BJ (cell line): ENCODE results near the gene HOXB8. TPM values are rescaled to one million over a fixed set of nuclear protein-coding genes. Genes with fewer than 3 reads are reported as not detected.

Experiments used
- CTCF ChIA-PET: fragments of 350-600 bp; formaldehyde crosslinking; extraction: SDS; loops from one replicate; lab custom pipeline; 2021; ENCODE audit warnings: antibody characterized with exemption, inconsistent platforms; lab: Yijun Ruan, JAX
- POLR2A ChIA-PET: fragments of 300-600 bp; sonication (Branson Sonifier 250); formaldehyde crosslinking; extraction: SDS; loops from one replicate; lab custom pipeline; 2021; ENCODE audit warnings: antibody characterized with exemption; lab: Charles Lee
- DNase-seq: peaks from one replicate; pipeline ENCODE4 v3.0.0-alpha.2; 2011; ENCODE audit warnings: low read depth
- H3K27me3 ChIP-seq: 2 replicates; pipeline ENCODE4 v1.6.0; 2011; ENCODE audit warnings: low read length; ENCODE audit not compliant: control insufficient read depth, insufficient read depth
- H3K36me3 ChIP-seq: 2 replicates; pipeline ENCODE4 v1.5.1; 2011; ENCODE audit warnings: low read length; ENCODE audit not compliant: control insufficient read depth, insufficient read depth
- H3K4me3 ChIP-seq: 2 replicates; pipeline ENCODE4 v1.5.1; 2011; ENCODE audit warnings: low read depth, mild to moderate bottlenecking, control low read depth, low read length
- CTCF ChIP-seq: IDR thresholded peaks from 2 replicates; pipeline ENCODE4 v1.5.1; 2011; ENCODE audit warnings: low read depth, mild to moderate bottlenecking, control low read depth, inconsistent platforms, low read length, moderate library complexity; ENCODE audit not compliant: insufficient read depth
- polyA plus RNA-seq: library from polyadenylated mRNA; depleted of rRNA; stranded (reverse); fragments of >200 nt; gene quantifications from 2 replicates; pipeline ENCODE4 v1.2.3, GENCODE V29; 2011

Gene HOXB8
- polyA plus RNA-seq, 1 experiment, result not detected

- H3K27me3 ChIP-seq, result peaks cover 74% of the 10 kb centered on the region
- no peaks in the 10 kb centered on the region for H3K36me3 ChIP-seq
- DNase-seq, result no peak
- no peak overlapping the region for H3K4me3 ChIP-seq
- TF ChIP-seq CTCF, result no peak
- ChIA-PET CTCF (interaction anchor here (0.5 to 1.3 kb wide), 2 partner anchors 219 to 424 kb away, joined by 3 read pairs; no protein-coding TSS in a partner anchor), POLR2A (no interaction called here)
Observed at GRCh38 chr17:48565925-48566710, 49.0 kb downstream of the HOXB8 start.

- DNase-seq, result no peak
- Histone ChIP-seq H3K27me3 (peaks cover 66% of the 10 kb centered on the region), H3K4me3 (no peak overlapping the region), H3K36me3 (no peaks in the 10 kb centered on the region)
- no peak for TF ChIP-seq CTCF
- POLR2A ChIA-PET, result no interaction called here
- CTCF ChIA-PET, result interaction anchor here (1.5 kb wide), 1 partner anchor 72 kb away, joined by 4 read pairs; no protein-coding TSS in a partner anchor
Observed at GRCh38 chr17:48565022-48565554, 50.0 kb downstream of the HOXB8 start.

GRCh38 chr17:48564188-48565021 is 50.7 kb downstream of the HOXB8 start:
- DNase-seq, result no peak
- no peak overlapping the region for H3K4me3 ChIP-seq
- POLR2A ChIA-PET, result no interaction called here
- H3K27me3 ChIP-seq, result peaks cover 63% of the 10 kb centered on the region
- H3K36me3 ChIP-seq, result no peaks in the 10 kb centered on the region
- no peak for TF ChIP-seq CTCF
- CTCF ChIA-PET, result interaction anchor here (1.5 kb wide), 1 partner anchor 72 kb away, joined by 4 read pairs; no protein-coding TSS in a partner anchor

- Histone ChIP-seq H3K36me3 (no peaks in the 10 kb centered on the region), H3K4me3 (no peak overlapping the region), H3K27me3 (peaks cover 60% of the 10 kb centered on the region)
- no peak for DNase-seq
- POLR2A ChIA-PET, result no interaction called here
- CTCF ChIA-PET, result interaction anchor here (1.5 kb wide), 1 partner anchor 71 kb away, joined by 4 read pairs; no protein-coding TSS in a partner anchor
- TF ChIP-seq CTCF, result no peak
Observed at GRCh38 chr17:48563867-48564187, 51.3 kb downstream of the HOXB8 start.
